KOPT-K1 (cell line): Measurements from ENCODE around the gene KRTAP5-8.
"Not testable (repeated sequence)": the region's sequence is repeated elsewhere in the genome, so short reads cannot be mapped to it uniquely, and the experiment has no call there.

Experiments
- H3K27ac ChIP-seq: fragments of 200-600 bp; sonication (generic); 2 replicates; pipeline ENCODE4 v1.5.1; 2016; ENCODE audit warnings: antibody characterized with exemption, mild to moderate bottlenecking, low read depth, low read length; ENCODE audit not compliant: poor library complexity, severe bottlenecking
- H3K36me3 ChIP-seq: fragments of 200-600 bp; sonication (generic); 2 replicates; pipeline ENCODE4 v1.5.1; 2017; ENCODE audit warnings: antibody characterized with exemption, mild to moderate bottlenecking, low read length, moderate library complexity; ENCODE audit not compliant: insufficient read depth
- H3K9me3 ChIP-seq: fragments of 200-600 bp; sonication (generic); 2 replicates; pipeline ENCODE4 v1.5.1; 2017; ENCODE audit warnings: antibody characterized with exemption, low read length, mild to moderate bottlenecking; ENCODE audit not compliant: insufficient read depth, poor library complexity, severe bottlenecking

The KRTAP5-8 gene, protein sequence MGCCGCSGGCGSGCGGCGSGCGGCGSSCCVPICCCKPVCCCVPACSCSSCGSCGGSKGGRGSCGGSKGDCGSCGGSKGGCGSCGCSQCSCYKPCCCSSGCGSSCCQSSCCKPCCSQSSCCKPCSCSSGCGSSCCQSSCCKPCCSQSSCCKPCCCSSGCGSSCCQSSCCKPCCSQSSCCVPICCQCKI

GRCh38 chr11:71537977-71538665 is at the start of gene KRTAP5-8:
TSS of gene KRTAP5-8 (plus strand) at chr11:71538025. CDS start at chr11:71538056, 31 bp downstream.
- H3K36me3 ChIP-seq, H3K27ac ChIP-seq: not testable (repeated sequence)
- peaks cover 27% of the 10 kb centered on the region for H3K9me3 ChIP-seq

GRCh38 chr11:71488681-71489270 is 49.0 kb upstream of the KRTAP5-8 start:
- peaks cover 69% of the 10 kb centered on the region for H3K36me3 ChIP-seq
- H3K9me3 ChIP-seq: no peaks in the 10 kb centered on the region
- H3K27ac ChIP-seq: no peak overlapping the region

GRCh38 chr11:71489311-71490043 is 48.3 kb upstream of the KRTAP5-8 start:
- Histone ChIP-seq H3K36me3 (peaks cover 68% of the 10 kb centered on the region), H3K27ac (no peak overlapping the region), H3K9me3 (no peaks in the 10 kb centered on the region)

GRCh38 chr11:71490044-71490730 is 47.6 kb upstream of the KRTAP5-8 start:
- Histone ChIP-seq H3K36me3 (peaks cover 68% of the 10 kb centered on the region), H3K27ac (no peak overlapping the region), H3K9me3 (no peaks in the 10 kb centered on the region)

GRCh38 chr11:71490731-71491390 is 47.0 kb upstream of the KRTAP5-8 start:
- peaks cover 68% of the 10 kb centered on the region for H3K36me3 ChIP-seq

DNA sequence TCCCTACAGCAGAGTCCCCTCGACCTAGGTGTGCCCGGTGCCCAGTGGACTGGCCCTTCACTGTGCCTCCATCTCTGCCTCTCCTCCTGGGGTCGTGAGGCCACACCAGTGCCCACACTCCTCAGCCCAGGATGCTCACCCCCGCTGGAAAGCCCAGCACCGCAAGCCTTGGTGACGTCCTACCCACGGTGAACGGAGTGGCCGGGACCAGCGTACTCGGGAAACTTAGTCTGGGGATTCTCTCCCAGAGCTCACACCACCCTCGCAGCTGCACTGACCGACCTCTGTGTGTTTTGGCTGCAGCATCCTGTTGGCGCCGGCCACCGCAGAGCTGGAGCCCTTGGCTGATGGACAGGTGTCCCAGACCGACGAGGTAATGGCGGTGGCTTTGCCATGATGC is 46.3 kb upstream of the KRTAP5-8 start:
- H3K9me3 ChIP-seq: peaks cover 6% of the 10 kb centered on the region
- H3K36me3 ChIP-seq: peaks cover 68% of the 10 kb centered on the region
- no peak overlapping the region for H3K27ac ChIP-seq

More at GRCh38 chr11:71490731-71491390, 47.0 kb upstream of the KRTAP5-8 start:
- Histone ChIP-seq H3K9me3 (no peaks in the 10 kb centered on the region), H3K27ac (no peak overlapping the region)

GRCh38 chr11:71491940-71492339 is 45.9 kb upstream of the KRTAP5-8 start:
- Histone ChIP-seq H3K9me3 (peaks cover 6% of the 10 kb centered on the region), H3K27ac (no peak overlapping the region), H3K36me3 (peaks cover 71% of the 10 kb centered on the region)

- Histone ChIP-seq H3K27ac (peak overlapping the region; percentile 5), H3K9me3 (peaks cover 6% of the 10 kb centered on the region), H3K36me3 (peaks cover 87% of the 10 kb centered on the region)
Observed at GRCh38 chr11:71495286-71496230, 42.3 kb upstream of the KRTAP5-8 start.

- Histone ChIP-seq H3K36me3 (peaks cover 87% of the 10 kb centered on the region), H3K27ac (no peak overlapping the region), H3K9me3 (peaks cover 6% of the 10 kb centered on the region)
Observed at GRCh38 chr11:71496421-71496820, 41.4 kb upstream of the KRTAP5-8 start.

- Histone ChIP-seq H3K36me3 (peaks cover 84% of the 10 kb centered on the region), H3K27ac (peak overlapping the region; percentile 75), H3K9me3 (peaks cover 6% of the 10 kb centered on the region)
Observed at GRCh38 chr11:71498091-71498490, 39.7 kb upstream of the KRTAP5-8 start.

DNA sequence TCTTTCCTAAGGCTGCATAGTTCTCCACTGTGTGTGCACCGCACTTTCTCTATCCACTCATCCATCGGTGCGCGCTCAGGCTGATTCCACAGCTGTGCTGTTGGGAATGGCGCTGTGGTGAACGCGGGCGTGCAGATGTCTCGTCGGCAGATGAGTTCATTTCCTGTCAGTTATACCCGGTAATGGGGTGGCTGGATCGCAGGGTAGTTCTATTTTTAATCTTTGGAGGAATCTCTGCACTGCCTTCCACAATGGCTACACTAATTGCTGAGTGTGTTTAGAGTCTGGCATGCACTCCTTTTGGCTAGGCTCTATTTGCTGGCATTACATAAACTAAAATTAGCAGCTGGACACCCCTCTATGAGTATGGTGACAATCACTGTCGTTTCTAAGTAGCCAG is 38.7 kb upstream of the KRTAP5-8 start:
- Histone ChIP-seq H3K36me3 (peaks cover 82% of the 10 kb centered on the region), H3K9me3 (peaks cover 6% of the 10 kb centered on the region), H3K27ac (peak overlapping the region; percentile 75)

DNA sequence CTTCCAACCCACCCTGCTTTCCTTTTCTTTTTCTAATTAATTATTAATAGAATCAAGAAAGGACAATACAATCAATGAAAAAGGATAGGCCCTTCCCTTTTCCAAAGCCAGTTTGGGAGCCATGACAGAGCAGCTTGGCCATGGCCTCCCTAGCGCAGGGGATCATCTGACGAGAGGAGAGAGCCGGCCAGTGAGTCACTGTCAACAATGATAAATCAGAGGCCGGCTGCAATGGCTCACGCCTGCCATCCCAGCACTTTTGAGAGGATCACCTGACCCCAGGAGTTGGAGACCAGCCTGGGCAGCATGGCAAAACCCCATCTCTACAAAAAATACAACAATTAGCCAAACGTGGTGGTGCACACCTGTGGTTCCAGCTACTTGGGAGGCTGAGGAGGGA is 38.3 kb upstream of the KRTAP5-8 start:
- Histone ChIP-seq H3K27ac (peak overlapping the region; percentile 75), H3K9me3 (peaks cover 6% of the 10 kb centered on the region), H3K36me3 (peaks cover 77% of the 10 kb centered on the region)

DNA sequence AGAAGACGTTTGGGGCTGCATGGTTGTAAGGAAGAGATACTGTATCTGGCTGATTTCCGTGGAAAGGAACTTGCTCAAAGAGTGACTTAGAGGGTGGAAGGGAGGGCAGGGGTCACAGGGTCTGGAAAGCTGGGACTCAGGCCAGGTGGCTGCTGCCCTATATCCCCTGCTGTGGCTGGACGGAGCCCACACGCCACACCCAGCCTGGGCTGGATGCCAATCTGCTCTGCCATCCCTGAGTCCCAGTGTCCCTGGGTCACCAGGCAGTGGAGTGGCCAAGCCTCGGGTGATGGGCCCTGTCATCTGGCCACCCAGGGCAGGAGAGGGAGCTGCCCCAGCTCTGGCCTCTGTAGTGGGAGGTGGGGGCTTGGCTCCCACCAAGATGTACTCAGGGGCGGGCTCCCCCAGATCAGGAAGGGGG is 37.2 kb upstream of the KRTAP5-8 start:
- H3K27ac ChIP-seq: peak overlapping the region; percentile 75
- H3K9me3 ChIP-seq: peaks cover 6% of the 10 kb centered on the region
- H3K36me3 ChIP-seq: peaks cover 67% of the 10 kb centered on the region
